LHCN-M2 (cell line): ENCODE data around the gene AMELX. TPM values are rescaled to one million over a fixed set of nuclear protein-coding genes. Genes with fewer than 3 reads are reported as not detected.

ENCODE experiments used
- total RNA-seq: library from RNA; depleted of rRNA; stranded (reverse); fragments of >200 nt; gene quantifications from 2 replicates; pipeline ENCODE4 v1.2.3, GENCODE V29; 2014; rRNA removed

AMELX gene
- total RNA-seq, 1 experiment from 2014 or later, result not detected

Other genes with a start within 250 kb of the AMELX start
- gene HCCS, start 182.1 kb upstream of the AMELX start, total RNA-seq, result 20.0 and 23.1 TPM in 2 replicates